OCI-LY1 (cell line): ENCODE data around the gene TEP1.

Source experiments
- EZH2 ChIP-seq: fragments of 200-600 bp; sonication (generic), shearing (Covaris generic); IDR thresholded peaks from 2 replicates; pipeline ENCODE4 v1.8.0; 2017; ENCODE audit warnings: borderline replicate concordance, mixed run types, mild to moderate bottlenecking, antibody characterized with exemption, low read length, moderate library complexity, mixed read lengths
- TF ChIP-seq, protein P1 (sequence below): fragments of 200-600 bp; sonication (generic), shearing (Covaris generic); IDR thresholded peaks from 2 replicates; pipeline ENCODE4 v1.5.1; 2017; ENCODE audit warnings: mild to moderate bottlenecking, antibody characterized with exemption, low read length, moderate library complexity, mixed read lengths

- TF ChIP-seq, protein P1, sequence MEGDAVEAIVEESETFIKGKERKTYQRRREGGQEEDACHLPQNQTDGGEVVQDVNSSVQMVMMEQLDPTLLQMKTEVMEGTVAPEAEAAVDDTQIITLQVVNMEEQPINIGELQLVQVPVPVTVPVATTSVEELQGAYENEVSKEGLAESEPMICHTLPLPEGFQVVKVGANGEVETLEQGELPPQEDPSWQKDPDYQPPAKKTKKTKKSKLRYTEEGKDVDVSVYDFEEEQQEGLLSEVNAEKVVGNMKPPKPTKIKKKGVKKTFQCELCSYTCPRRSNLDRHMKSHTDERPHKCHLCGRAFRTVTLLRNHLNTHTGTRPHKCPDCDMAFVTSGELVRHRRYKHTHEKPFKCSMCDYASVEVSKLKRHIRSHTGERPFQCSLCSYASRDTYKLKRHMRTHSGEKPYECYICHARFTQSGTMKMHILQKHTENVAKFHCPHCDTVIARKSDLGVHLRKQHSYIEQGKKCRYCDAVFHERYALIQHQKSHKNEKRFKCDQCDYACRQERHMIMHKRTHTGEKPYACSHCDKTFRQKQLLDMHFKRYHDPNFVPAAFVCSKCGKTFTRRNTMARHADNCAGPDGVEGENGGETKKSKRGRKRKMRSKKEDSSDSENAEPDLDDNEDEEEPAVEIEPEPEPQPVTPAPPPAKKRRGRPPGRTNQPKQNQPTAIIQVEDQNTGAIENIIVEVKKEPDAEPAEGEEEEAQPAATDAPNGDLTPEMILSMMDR = peak; percentile 22; the same call in 1 of the 2 replicates
- TF ChIP-seq EZH2 = no peak
Measured at GRCh38 chr14:20343092-20343861, 70.0 kb downstream of the TEP1 start, which contains the start of gene PARP2.
